Renal cortical epithelial cell (primary cell): Measurements from ENCODE around the gene SOX2. TPM values are rescaled to one million over a fixed set of nuclear protein-coding genes. Genes with fewer than 3 reads are reported as not detected.

Experiments
- DNase-seq: peaks from one replicate; pipeline ENCODE4 v3.0.0-alpha.2; 2011; ENCODE audit warnings: low read depth
- total RNA-seq: library from RNA; depleted of rRNA; stranded (reverse); fragments of >200 nt; gene quantifications from 2 replicates; pipeline ENCODE4 v1.2.3, GENCODE V29; 2014

The SOX2 gene
- under 0.01 and 0.05 TPM in 2 replicates for total RNA-seq

DNA sequence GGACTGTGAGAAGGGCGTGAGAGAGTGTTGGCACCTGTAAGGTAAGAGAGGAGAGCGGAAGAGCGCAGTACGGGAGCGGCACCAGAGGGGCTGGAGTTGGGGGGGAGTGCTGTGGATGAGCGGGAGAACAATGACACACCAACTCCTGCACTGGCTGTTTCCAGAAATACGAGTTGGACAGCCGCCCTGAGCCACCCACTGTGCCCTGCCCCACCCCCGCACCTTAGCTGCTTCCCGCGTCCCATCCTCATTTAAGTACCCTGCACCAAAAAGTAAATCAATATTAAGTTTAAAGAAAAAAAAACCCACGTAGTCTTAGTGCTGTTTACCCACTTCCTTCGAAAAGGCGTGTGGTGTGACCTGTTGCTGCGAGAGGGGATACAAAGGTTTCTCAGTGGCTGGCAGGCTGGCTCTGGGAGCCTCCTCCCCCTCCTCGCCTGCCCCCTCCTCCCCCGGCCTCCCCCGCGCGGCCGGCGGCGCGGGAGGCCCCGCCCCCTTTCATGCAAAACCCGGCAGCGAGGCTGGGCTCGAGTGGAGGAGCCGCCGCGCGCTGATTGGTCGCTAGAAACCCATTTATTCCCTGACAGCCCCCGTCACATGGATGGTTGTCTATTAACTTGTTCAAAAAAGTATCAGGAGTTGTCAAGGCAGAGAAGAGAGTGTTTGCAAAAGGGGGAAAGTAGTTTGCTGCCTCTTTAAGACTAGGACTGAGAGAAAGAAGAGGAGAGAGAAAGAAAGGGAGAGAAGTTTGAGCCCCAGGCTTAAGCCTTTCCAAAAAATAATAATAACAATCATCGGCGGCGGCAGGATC is at the start of gene SOX2:
SOX2 (plus strand) TSS at position 601 of the 811 bp plus-strand sequence. CDS start 436 bp downstream, outside the sequence.
- peak; percentile 79 for DNase-seq

DNA sequence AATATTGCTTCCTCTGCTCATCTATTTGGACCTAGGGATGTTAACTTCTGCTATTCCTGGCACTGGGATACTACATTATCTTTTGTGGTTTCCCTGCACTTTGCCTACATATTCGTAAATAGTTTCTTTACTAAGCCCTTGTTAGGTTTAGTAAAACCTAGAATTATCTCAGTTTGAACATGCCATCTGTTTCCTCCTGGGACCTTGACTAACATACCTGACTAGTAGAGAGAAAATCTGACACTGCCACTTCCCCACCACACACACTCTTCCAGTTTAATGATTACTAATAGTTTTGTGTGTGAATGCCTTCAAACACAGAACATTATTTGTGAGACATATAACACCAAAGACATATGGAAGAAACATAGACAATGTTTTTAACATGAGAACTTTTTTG is 28.2 kb upstream of the SOX2 start:
- no peak for DNase-seq

DNA sequence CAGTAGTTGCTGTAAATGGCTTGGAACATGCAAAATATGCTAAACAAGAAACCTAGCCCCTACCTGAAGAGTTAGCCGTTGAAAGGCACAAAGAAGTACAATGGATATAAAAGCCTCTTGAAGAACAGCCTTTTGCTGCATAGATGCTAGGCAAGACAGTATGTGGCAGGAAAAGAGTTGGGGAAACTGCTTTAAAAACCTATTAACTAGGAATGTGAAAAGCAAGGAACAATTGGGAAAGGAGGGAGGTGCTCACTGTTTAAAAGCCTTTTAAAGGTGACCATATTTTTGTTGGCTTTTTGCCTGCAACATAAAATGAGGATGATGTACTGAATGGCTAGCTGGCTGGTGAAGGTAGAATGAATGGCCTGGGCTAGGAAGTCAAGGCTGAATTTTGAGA is 24.5 kb upstream of the SOX2 start:
- DNase-seq: no peak

DNA sequence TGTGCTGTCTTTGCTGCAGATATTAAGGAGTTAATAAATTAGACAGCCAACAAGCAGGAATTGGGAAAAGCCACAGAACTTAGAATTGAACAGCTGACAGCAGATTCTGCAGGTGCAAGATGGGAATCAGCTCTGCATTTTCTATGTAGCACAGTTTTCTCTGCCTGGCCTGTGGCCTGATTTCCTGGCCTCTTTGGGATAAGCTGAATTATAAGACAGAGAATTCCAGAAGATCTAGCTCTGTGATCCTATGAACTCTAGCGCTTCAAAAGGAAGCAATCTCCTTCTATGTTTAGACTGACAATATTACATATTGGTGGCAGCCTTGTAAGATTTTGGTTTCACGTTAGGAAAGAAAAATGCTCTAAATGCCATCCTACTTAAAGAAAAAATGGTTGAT is 24.0 kb upstream of the SOX2 start:
- no peak for DNase-seq

DNA sequence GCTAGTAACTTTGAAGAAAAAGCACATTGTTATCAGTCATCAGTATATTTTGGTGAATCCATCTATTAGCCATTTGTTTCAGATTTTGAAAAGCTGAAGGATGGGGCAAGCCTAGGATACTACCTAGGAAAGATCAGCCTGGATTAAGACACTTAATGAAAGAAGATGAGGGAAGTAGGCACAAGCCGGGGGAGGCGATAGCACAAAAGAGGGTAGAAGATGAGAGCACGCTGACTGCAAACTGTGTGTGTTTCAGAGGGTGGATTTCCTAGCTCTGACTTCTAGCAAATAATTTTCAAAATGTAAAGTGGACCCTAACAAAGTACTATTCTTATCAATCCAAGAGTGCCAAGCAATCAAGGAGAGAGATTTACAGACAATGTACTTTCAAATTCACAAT is 22.2 kb upstream of the SOX2 start:
- DNase-seq: no peak

DNA sequence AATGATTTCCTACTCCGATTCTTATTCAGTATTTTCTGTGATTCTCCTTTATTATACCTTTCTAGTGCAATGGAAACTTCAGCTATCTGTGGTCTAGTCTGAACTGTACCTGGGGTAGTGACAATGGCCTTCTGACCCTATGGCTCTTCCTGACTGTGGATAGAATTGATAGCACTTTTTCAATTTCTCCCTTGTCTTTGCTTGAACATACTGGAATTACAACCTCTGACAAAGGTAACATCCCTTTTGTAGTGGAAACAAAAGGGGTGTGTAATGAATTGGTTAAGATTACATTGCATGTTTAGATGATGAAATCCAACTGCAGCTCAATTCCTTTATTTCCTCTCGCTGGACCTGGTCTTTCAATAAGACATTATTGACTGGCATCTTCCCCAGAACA is 21.0 kb upstream of the SOX2 start:
- no peak for DNase-seq

DNA sequence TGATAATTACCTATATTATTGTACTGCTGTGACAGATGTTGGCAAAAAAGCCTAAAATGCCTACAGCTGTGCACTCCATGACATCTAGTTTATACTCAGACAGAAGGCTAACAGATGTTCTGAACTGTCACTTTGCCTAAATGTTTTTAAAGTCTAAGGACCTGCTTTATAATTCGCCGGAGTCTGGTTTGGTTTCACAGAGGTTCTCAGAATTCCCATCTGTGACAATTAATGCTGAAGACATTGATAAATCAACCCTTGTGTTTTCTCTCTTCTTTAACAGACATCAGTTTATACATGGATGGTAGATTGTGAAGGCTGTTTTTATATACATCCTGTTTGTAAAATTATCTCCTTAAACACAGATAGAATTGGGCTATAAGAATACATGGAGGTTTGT is 19.8 kb upstream of the SOX2 start:
- DNase-seq: no peak

DNA sequence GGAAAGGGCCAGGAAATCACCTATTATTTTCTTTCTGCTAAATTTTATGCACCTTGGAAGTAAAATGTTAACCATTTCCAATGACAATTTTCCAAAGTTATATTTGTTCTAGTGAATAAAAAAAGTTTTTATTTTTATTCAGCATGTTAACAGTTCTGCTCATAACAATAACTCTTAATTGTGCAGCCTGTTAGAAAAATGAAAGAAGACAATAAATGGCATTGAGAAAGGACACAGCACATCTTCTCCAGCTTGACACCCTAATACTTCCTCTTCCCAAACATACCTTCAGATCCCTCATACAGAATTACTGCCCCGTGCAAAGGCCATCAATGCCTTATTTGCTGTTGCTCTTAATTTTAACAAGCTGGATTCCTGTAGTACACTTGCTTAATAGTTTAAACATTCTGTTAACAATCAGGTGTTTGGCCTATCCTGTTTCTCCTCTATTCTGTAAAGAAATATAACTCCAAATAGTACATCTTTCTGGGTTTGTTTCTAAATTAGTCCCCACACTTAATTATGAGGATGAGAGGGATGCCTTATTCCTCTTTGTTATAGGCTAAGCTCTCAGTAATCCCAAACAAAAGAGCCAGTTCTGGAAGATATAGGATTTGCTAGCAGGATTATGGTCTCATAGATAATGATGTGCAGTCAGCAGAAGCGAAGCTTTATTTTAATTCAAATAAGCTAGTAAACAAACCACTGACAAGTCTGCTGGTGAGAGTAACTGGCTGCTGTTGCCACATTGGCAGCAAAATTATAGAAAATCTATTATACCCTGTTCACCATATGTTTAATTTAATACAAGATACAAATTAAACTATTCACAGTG is 19.2 kb upstream of the SOX2 start:
- no peak for DNase-seq

DNA sequence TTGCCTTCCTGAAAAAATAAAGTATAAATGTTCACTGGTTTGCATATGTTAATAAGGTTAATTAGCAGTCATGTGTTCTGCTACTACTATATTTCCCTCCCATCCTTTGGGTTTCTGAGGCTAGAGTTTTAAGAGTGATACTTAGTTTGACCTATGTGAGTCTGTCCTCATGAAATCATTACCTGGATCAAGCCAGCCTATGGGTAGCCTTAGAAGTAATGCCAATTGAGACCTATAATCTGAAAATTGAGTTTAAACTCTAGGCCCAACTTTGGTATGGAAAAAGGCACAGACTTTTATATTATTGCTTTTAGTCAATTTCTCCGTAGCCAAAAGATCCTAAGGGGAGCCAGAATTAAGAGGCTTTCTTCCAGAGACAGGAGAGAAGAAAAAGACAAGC is 18.4 kb upstream of the SOX2 start:
- no peak for DNase-seq

DNA sequence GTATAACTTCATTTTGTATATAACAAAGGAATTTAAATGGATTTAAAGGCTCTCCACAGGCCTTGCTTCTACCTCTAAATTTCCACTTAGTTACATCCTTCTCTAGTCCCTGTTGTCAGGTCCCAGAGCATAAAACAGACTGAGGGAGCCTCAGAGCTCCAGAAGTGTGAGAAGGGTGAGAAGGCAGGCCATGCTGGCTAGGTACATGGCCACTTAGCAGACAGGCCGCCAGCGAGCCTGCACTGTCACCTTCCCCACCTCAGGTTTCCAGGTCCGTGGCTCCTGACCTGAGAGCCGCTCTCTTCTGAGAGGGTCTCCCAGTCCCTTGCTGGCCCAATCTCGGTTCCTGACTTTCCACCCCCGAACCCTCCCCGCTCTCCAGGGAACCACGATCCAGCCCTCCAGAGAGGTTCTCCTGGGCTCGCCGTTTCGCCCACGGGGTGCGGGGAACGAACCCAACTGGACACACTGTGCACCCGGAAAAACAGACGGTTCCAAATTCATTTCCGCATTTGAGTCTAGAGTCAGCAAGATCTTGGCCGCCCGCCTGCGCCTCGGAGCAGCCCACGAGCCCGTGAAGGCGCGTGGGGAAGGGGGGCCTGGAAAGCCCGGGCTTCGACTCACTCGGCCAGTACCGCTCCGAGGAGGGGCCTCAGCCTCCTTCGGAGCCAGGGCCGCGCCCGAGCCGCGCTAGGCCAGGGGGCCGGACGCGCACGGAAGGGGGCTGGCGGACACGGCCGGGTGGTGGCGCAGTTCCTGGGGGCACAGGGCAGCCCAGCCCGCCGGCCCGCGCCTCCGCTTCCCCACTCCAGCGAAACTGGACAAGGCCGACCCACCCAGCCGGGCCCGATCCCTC is 16.7 kb upstream of the SOX2 start:
- no peak for DNase-seq

DNA sequence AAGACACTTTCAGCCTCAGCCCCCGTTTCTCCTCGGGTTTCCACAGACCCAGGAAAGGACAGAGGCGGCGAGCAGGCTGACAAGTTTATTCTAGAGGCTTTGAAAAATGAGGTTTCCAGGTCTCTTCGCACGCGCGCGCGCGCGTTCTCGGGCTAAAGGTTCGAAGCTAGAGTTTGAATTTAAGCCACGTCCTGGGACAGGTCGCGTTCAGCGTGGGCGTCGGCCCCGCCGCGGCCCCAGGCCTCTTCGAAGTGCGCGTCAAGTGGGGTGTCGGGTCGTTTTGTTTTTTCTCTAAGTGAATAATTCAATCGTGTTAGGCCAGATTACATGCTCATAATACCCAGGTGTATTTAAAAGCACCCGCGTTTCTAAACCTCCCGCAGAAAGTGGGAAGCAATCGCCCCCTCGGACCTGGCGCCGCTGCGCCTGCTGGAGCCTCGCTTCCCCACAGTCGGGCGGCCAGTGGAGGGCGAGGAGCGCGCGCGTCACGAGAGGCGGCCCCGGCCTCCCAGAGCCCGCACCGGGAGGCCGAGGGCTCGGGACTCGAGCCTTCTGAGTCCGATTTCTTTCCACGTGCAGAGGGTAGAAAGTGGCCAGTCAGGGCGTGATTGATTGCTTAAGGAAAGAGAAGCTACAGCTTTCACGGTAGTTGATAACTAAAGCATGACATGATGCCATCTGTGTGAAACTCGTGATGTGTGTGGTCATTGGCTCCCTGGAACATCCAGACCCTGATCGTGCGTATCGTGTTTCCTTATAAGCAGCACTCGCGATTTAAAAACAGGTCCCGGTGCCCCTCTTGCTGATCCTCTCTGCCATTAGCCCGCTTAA is 15.8 kb upstream of the SOX2 start:
- no peak for DNase-seq

DNA sequence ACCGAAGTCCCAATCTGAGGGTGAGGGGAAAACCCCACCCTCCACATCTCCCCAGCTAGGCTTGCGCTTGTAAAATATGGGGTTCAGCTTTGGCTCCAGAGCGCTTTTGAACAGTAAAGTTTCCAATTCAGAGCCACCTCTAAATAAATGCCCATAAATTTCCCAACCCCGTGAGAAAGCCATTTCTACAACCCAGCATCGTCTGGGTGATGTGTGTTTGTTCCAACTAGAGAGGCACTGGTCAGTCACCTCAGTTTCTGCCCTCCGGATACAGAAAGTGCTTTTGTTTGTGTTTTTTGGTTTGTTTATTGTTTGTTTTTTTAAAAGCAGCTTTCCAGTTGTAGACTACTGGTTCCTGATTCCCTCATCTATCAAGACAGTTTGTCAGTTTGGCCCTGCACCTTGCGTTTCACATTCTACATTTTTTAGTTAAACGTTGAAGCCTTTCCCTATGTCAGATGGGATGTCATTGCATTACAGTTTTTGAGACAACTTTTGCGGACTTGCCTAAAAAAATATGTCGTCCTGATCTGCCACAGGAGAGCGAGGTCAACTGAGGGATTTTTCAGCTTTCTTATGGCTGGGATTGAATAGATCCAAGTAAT is 15.0 kb upstream of the SOX2 start:
- no peak for DNase-seq

DNA sequence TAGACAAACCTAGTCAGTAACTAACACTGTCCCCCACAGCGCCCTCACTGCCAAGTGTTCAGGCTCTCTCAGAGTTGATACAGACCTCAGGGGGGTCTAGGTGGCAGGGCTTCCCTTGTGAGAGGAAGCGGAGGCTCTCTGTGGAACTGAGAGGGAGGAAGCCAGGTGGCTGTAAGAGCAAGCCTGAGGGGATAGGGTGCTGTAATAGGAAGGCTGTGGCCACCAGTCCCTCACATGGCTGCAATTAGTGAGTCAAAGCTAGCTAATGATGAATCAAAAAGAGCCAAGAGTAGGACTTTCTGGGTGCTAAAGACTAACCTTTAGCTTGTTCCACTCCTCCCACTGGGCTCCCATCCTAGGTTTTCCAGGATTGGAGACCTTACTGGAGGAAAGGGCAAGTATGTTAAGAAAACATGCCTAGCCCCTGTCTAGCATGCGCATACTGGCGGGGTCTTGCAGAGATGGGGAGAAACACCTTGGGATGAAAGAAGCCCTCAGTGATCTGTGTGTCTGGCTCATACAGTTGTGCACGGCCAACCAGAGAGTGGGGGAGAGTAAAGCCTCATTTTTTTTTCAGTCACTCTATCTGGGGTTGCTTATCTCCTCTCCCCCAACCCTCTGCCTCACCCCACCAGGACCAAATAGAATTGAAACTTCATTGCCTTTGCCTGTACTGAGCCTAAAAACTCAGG is 13.3 kb upstream of the SOX2 start:
- DNase-seq: peak; percentile 37

DNA sequence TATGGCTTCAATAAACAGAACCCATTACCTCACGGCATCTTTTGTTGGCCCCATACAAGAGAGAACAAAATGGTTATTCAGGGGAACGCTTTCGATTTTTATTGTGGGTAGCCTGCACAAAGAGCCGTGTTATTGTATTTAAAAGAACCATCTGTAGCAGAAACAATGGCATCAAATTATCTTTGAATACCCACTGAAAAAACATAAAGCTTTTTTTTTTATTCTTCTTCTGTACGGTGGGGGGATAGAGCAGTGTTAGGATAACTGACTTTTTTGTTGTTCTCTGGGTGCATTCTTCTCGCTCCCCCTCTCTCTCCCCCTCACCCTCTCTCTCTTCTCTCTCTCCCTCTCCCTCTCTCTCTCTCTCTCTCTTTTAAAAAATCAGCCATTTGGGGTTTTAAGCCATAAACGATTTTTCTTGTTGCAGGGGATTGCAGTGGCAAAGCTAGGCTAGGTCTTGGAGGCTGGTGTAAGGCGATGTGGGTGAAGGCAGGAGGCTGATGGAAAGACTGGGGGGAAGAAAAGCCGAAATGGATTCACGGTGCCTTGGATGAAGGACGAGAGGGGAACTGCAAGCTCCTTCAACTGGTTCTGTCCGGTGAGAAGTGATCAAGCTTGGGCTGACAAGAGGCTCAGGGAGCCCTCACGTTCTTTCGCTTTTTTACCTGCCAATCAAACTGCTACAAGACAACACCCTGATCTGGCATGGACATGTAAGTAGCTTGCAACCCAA is 12.4 kb upstream of the SOX2 start:
- DNase-seq: no peak

DNA sequence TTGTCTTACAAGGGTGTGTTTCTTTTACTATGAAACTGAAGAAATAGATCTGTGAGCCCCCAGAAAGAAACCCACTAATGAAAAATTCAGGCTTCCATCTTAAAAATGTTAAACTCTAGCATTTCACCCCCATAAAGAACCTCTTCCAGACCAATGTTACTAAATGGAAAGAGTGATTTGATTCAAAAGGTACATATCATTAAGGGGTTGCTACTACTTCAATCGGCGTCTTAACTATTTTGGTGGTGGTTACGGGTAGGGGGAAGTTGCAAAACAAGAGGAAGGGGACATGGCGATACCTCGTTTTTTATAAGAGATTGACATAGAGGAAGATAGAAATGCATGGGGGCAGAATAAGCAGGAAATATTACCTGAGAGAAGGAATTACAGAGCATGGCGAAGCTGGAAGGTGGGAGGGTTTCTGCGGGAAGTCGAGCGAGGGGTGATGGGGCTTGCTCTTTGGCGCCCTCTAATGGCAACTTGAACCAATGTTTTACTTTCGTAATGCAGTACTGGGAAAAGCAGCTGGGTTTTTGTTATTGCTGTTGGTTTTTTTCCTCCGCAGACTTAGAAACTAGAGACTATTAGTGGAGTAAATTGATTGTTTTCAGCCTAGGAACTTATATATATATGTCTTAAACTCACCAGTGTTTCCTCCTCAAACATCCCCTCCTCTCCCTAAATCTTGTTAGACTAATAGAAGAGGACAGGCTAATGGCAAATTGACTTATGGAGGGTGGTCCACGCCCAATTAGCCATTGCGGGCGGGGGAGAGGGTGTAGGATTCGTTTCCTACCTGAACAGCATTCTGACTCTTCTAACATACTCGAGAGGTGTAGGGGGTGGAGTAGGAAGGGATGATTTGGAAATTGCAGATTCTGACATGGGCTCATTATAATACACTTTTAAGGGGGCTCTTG is 11.3 kb upstream of the SOX2 start:
- peak; percentile 65 for DNase-seq

DNA sequence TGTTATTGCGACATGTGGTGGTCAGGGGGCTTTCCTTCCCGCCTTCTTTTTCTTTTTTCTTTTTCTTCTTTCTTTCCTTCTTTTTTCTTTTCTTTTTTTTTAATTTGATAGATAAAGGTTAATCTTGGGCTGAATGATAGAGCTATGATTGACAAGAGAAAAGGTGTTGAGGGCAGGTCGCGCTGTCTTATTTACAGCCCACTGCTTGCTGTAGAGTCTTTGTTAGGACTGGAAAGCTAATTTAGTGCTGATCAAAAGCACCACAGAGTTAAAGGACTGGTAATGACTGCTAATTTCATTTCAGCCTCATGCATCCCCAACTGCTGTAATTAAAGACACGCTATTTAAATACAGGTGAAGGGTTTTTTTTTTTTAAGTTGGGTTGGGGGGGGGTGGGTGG is 10.6 kb upstream of the SOX2 start:
- no peak for DNase-seq

DNA sequence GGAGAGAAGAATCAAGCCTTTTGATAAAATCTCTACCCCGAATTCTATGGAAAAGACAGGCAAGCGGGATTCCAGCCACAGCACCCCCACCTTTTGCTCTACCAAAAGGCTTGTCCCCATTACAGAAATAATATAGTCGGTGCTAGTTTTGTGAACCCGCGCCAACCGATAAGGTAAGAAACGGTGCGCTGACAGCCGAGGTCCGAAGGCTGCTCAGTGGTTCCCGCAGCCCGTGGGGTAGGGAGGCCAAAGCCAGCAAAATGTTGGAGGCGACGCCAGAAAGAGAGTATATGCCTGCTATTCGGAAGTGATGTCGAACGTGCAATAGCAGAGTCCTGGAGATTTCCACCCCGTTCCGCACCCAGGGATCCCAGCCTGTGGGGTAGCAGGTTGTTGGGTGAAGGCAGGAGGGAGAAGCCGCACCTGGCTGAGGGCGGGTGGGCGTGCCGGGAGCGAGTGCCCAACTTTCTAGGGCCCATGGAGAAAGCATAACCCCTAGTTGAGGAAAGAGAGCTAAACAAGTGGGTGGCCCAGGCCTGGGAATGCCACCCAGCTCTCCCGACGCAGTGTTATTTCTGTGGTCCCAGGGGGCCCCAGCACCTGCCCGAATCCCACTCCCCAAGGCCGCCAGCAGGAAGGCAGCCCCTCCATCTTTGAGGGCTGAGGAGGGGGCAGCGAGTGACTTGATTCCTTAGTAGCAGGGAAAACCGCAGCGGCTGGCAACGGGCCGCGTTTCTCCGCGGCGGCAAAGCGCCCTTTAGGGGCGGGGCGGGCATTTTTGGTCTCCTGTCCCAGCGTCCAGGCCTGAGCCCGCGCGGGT is 7.9 kb upstream of the SOX2 start:
- no peak for DNase-seq
